IMR-90 (cell line): Measurements from ENCODE around the gene MMP20. TPM values are rescaled to one million over a fixed set of nuclear protein-coding genes. Genes with fewer than 3 reads are reported as not detected.

Experiments
- ATAC-seq: fragments of 200-7000 bp; cut with Tn5 transposase; 2 replicates; pipeline ENCODE4 v1.9.1; 2020; ENCODE audit warnings: low read depth, mild to moderate bottlenecking, moderate library complexity
- BruUV-seq: library from RNA; stranded (reverse); fragments of 400-500 nt; replicated peaks from 2 replicates; lab custom pipeline; 2021; lab: Mats Ljungman, UMichigan
- CTCF ChIA-PET: fragments of 300-600 bp; formaldehyde crosslinking; extraction: SDS; loops from one replicate; lab custom pipeline; 2021; ENCODE audit warnings: antibody characterized with exemption; lab: Yijun Ruan, JAX
- POLR2A ChIA-PET: fragments of 300-600 bp; sonication (Branson Sonifier 250); formaldehyde crosslinking; loops from one replicate; lab custom pipeline; 2022; ENCODE audit warnings: antibody characterized with exemption; ENCODE audit not compliant: unreplicated experiment; lab: Charles Lee
- DNase-seq: peaks from one replicate; pipeline ENCODE4 v3.0.0; 2013
- H2AFZ ChIP-seq: replicated peaks from 2 replicates; pipeline ENCODE3; 2013; ENCODE audit warnings: low read length, mild to moderate bottlenecking; ENCODE audit not compliant: poor library complexity
- H2AK5ac ChIP-seq: 2 replicates; pipeline ENCODE4 v1.6.1; 2013; ENCODE audit warnings: low read depth, low read length, inconsistent platforms
- H2AK9ac ChIP-seq: replicated peaks from 2 replicates; pipeline ENCODE3; 2013; ENCODE audit warnings: mild to moderate bottlenecking, low read depth, low read length, moderate library complexity; ENCODE audit not compliant: poor library complexity
- H2BK120ac ChIP-seq: 2 replicates; pipeline ENCODE4 v1.6.1; 2013; ENCODE audit warnings: low read depth, low read length, inconsistent platforms
- H2BK15ac ChIP-seq: 3 replicates; pipeline ENCODE4 v1.6.1; 2013; ENCODE audit warnings: low read depth, low read length, inconsistent platforms
- H2BK20ac ChIP-seq: 2 replicates; pipeline ENCODE4 v1.6.1; 2013; ENCODE audit warnings: low read depth, mild to moderate bottlenecking, inconsistent platforms, low read length, moderate library complexity
- H2BK5ac ChIP-seq: 2 replicates; pipeline ENCODE4 v1.6.1; 2013; ENCODE audit warnings: mild to moderate bottlenecking, low read depth, low read length, inconsistent platforms; ENCODE audit not compliant: poor library complexity, severe bottlenecking
- H3K14ac ChIP-seq: replicated peaks from 2 replicates; pipeline ENCODE4 v1.6.1; 2013; ENCODE audit warnings: low read depth, low read length, inconsistent platforms
- H3K18ac ChIP-seq: 2 replicates; pipeline ENCODE4 v1.6.1; 2013; ENCODE audit warnings: low read depth, low read length, control low read depth
- H3K23ac ChIP-seq: 2 replicates; pipeline ENCODE4 v1.6.1; 2013; ENCODE audit warnings: low read depth, low read length, inconsistent platforms
- H3K27ac ChIP-seq: 2 replicates; pipeline ENCODE4 v1.5.1; 2013; ENCODE audit warnings: mild to moderate bottlenecking, control low read depth, low read length; ENCODE audit not compliant: insufficient read depth
- H3K27me3 ChIP-seq: 2 replicates; pipeline ENCODE4 v1.6.1; 2013; ENCODE audit warnings: low read length; ENCODE audit not compliant: control insufficient read depth, insufficient read depth
- H3K36me3 ChIP-seq: 2 replicates; pipeline ENCODE4 v1.6.1; 2013; ENCODE audit warnings: low read length, mixed read lengths; ENCODE audit not compliant: control insufficient read depth, insufficient read depth
- H3K4ac ChIP-seq: 2 replicates; pipeline ENCODE4 v1.6.1; 2013; ENCODE audit warnings: low read depth, low read length, inconsistent platforms
- H3K4me1 ChIP-seq: 2 replicates; pipeline ENCODE4 v1.6.1; 2013; ENCODE audit warnings: low read length, mixed read lengths; ENCODE audit not compliant: control insufficient read depth, insufficient read depth
- H3K4me2 ChIP-seq: 2 replicates; pipeline ENCODE4 v1.6.1; 2013; ENCODE audit warnings: low read depth, mild to moderate bottlenecking, control low read depth, low read length, moderate library complexity
- H3K4me3 ChIP-seq: 2 replicates; pipeline ENCODE4 v1.5.1; 2013; ENCODE audit warnings: low read depth, mild to moderate bottlenecking, control low read depth, low read length, moderate library complexity; ENCODE audit not compliant: insufficient read depth
- H3K56ac ChIP-seq: 2 replicates; pipeline ENCODE4 v1.6.1; 2013; ENCODE audit warnings: low read length, inconsistent platforms; ENCODE audit not compliant: insufficient read depth; ENCODE audit errors: extremely low read depth
- H3K79me1 ChIP-seq, 2 experiments: 2 replicates each; pipeline ENCODE4 v1.6.1; 2013; ENCODE audit warnings: low read length in 2 of 2, inconsistent platforms in 1 of 2, low read depth in 1 of 2
- H3K9ac ChIP-seq: 2 replicates; pipeline ENCODE4 v1.6.1; 2013; ENCODE audit warnings: low read depth, low read length, control low read depth
- H3K9me1 ChIP-seq: 2 replicates; pipeline ENCODE4 v1.6.1; 2013; ENCODE audit warnings: low read length, inconsistent platforms; ENCODE audit not compliant: insufficient read depth
- H3K9me3 ChIP-seq: 2 replicates; pipeline ENCODE4 v1.6.1; 2013; ENCODE audit warnings: low read length; ENCODE audit not compliant: control insufficient read depth, insufficient read depth
- H4K20me1 ChIP-seq: 2 replicates; pipeline ENCODE4 v1.6.1; 2013; ENCODE audit warnings: low read length, inconsistent platforms; ENCODE audit not compliant: insufficient read depth
- H4K5ac ChIP-seq: 2 replicates; pipeline ENCODE4 v1.6.1; 2013; ENCODE audit warnings: mild to moderate bottlenecking, low read depth, low read length, control low read depth
- H4K8ac ChIP-seq, 2 experiments: 2 replicates each; pipeline ENCODE4 v1.6.1; 2013; ENCODE audit warnings: low read depth in 2 of 2, low read length in 2 of 2, control low read depth in 1 of 2, inconsistent platforms in 1 of 2
- H4K91ac ChIP-seq: 2 replicates; pipeline ENCODE4 v1.6.1; 2013; ENCODE audit warnings: low read depth, low read length, inconsistent platforms; ENCODE audit not compliant: insufficient read depth
- CEBPB ChIP-seq: IDR thresholded peaks from 2 replicates; pipeline ENCODE4 v1.6.1; 2012; ENCODE audit warnings: low read depth, low read length, improper control_type of control experiment
- CHD1 ChIP-seq: IDR thresholded peaks from 2 replicates; pipeline ENCODE4 v1.6.1; 2012; ENCODE audit warnings: low read depth, low read length, improper control_type of control experiment
- CTCF ChIP-seq: conservative IDR thresholded peaks from 2 replicates; pipeline ENCODE4 v1.5.1; 2012; ENCODE audit warnings: mild to moderate bottlenecking, low read depth, low read length, improper control_type of control experiment
- MAZ ChIP-seq: IDR thresholded peaks from 2 replicates; pipeline ENCODE4 v1.6.1; 2012; ENCODE audit warnings: low read depth, mild to moderate bottlenecking, low read length, improper control_type of control experiment, moderate library complexity, borderline replicate concordance
- RAD21 ChIP-seq: IDR thresholded peaks from 2 replicates; pipeline ENCODE4 v1.6.1; 2012; ENCODE audit warnings: low read length, improper control_type of control experiment
- RCOR1 ChIP-seq: IDR thresholded peaks from 2 replicates; pipeline ENCODE4 v1.6.1; 2012; ENCODE audit warnings: mild to moderate bottlenecking, low read length, improper control_type of control experiment; ENCODE audit not compliant: insufficient replicate concordance
- RFX5 ChIP-seq: IDR thresholded peaks from 2 replicates; pipeline ENCODE4 v1.8.0; 2012; ENCODE audit warnings: low read depth, mild to moderate bottlenecking, low read length, moderate library complexity
- SMC3 ChIP-seq: fragments of 150-350 bp; IDR thresholded peaks from 2 replicates; pipeline ENCODE4 v1.6.1; 2016; ENCODE audit warnings: low read depth, mild to moderate bottlenecking, antibody characterized with exemption, low read length, moderate library complexity
- USF2 ChIP-seq: fragments of 150-350 bp; IDR thresholded peaks from 2 replicates; pipeline ENCODE4 v1.6.1; 2017; ENCODE audit warnings: mild to moderate bottlenecking, antibody characterized with exemption, low read length, low read depth
- WGBS, 2 experiments: methylation state at CpG; one replicate each; pipeline versions ENCODE4 v1.1.5 to v1.1.7; 2013; ENCODE audit warnings: missing lambda C conversion rate in 2 of 2; ENCODE audit not compliant: insufficient read length in 1 of 2; ENCODE audit errors: extremely low coverage in 2 of 2; 5-methylcytosine and 5-hydroxymethylcytosine counted together
- dilution Hi-C: fragments of 300-500 bp; cut with HindIII; formaldehyde crosslinking; loops from one replicate; pipeline ENCODE4 v1.14.3; 2018; ENCODE audit warnings: low sequenced_read_pairs; ENCODE audit not compliant: unreplicated experiment
- in situ Hi-C: fragments of 300-500 bp; cut with MboI; formaldehyde crosslinking; loops from 3 replicates; pipeline ENCODE4 v1.14.3; 2019; ENCODE audit warnings: low sequenced_read_pairs, inconsistent platforms, mixed read lengths
- intact Hi-C: fragments of 100-400 bp; cut with micrococcal nuclease; formaldehyde crosslinking; loops from 2 replicates; pipeline ENCODE4 v1.10.0; 2022
- polyA plus RNA-seq, 3 experiments: library from polyadenylated mRNA; depleted of rRNA; stranded (reverse); fragments of >200 nt; gene quantifications; 2 replicates each; pipeline ENCODE4 v1.2.3, GENCODE V29; 2012; ENCODE audit warnings: low replicate concordance in 1 of 3
- total RNA-seq: library from RNA; depleted of rRNA; stranded (reverse); fragments of >200 nt; gene quantifications from 2 replicates; pipeline ENCODE4 v1.2.3, GENCODE V29; 2012
- TF ChIP-seq, protein P1 (sequence below): fragments of 150-350 bp; IDR thresholded peaks from 2 replicates; pipeline ENCODE4 v1.6.1; 2016; ENCODE audit warnings: low read depth, mild to moderate bottlenecking, low read length, moderate library complexity, borderline replicate concordance

MMP20 gene
- total and polyA plus RNA-seq, 2 of the 4 experiments (the other 2 are of a cell fraction): not detected

- H2AK9ac ChIP-seq: no peak overlapping the region
- no peaks in the 10 kb centered on the region for H3K9me3 ChIP-seq
- no peak overlapping the region for H3K23ac ChIP-seq
- H2BK15ac ChIP-seq: no peak overlapping the region
- H3K4me2 ChIP-seq: no peak overlapping the region; the same call in 1 of the 2 replicates
- no peak overlapping the region for H3K4me3 ChIP-seq
- H2AK5ac ChIP-seq: no peak overlapping the region
- H3K27ac ChIP-seq: no peak overlapping the region
- H3K56ac ChIP-seq: no peak overlapping the region
- no peaks in the 10 kb centered on the region for H3K79me1 ChIP-seq
- DNase-seq (peak; percentile 42), ATAC-seq (peak; percentile 65)
- ChIA-PET POLR2A (no interaction called here), CTCF (no interaction called here)
- no peak overlapping the region for H3K14ac ChIP-seq
- TF ChIP-seq RFX5 (no peak), CEBPB (no peak), SMC3 (no peak), MAZ (no peak), RCOR1 (no peak), CTCF (no peak), RAD21 (no peak), USF2 (no peak), CHD1 (no peak)
- TF ChIP-seq, protein P1, sequence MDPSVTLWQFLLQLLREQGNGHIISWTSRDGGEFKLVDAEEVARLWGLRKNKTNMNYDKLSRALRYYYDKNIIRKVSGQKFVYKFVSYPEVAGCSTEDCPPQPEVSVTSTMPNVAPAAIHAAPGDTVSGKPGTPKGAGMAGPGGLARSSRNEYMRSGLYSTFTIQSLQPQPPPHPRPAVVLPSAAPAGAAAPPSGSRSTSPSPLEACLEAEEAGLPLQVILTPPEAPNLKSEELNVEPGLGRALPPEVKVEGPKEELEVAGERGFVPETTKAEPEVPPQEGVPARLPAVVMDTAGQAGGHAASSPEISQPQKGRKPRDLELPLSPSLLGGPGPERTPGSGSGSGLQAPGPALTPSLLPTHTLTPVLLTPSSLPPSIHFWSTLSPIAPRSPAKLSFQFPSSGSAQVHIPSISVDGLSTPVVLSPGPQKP: no peak
- no peak overlapping the region for H4K5ac ChIP-seq
- H2BK5ac ChIP-seq: no peak overlapping the region
- no peaks in the 10 kb centered on the region for H3K36me3 ChIP-seq
- 67% methylated on average over 1 of the region's 3 CpGs; no CpG with 5 or more reads in 1 of the 2 experiments for WGBS, 2 experiments
- in situ Hi-C loops (no loop called here), intact Hi-C loops (loop anchor here (5.0 kb wide), 1 partner anchor 77 kb away; no protein-coding TSS in a partner anchor), dilution Hi-C loops (no loop called here)
- no peaks in the 10 kb centered on the region for H3K9me1 ChIP-seq
- H2BK20ac ChIP-seq: no peak overlapping the region
- no peak overlapping the region for H2AFZ ChIP-seq
- no peak overlapping the region for H4K8ac ChIP-seq
- H3K27me3 ChIP-seq: peaks cover 6% of the 10 kb centered on the region; the same call in 1 of the 2 replicates
- BruUV-seq: no TSS peak
- no peaks in the 10 kb centered on the region for H3K4me1 ChIP-seq
- no peak overlapping the region for H2BK120ac ChIP-seq
- H3K18ac ChIP-seq: no peak overlapping the region
- no peak overlapping the region for H3K9ac ChIP-seq
- H4K20me1 ChIP-seq: no peaks in the 10 kb centered on the region
- H4K91ac ChIP-seq: no peak overlapping the region
- no peak overlapping the region for H3K4ac ChIP-seq
Observed at GRCh38 chr11:102669664-102670063, 44.5 kb upstream of the MMP20 start.
